DND-41 (cell line): ENCODE results near the gene AK8.

Source experiments
- EZH2 ChIP-seq: IDR thresholded peaks from 3 replicates; pipeline ENCODE4 v1.6.1; 2012; ENCODE audit warnings: borderline replicate concordance, low read depth, mild to moderate bottlenecking, moderate library complexity, low read length, inconsistent platforms; ENCODE audit not compliant: severe bottlenecking
- TF ChIP-seq, protein P1 (sequence below): IDR thresholded peaks from 2 replicates; pipeline ENCODE4 v1.5.1; 2012; ENCODE audit warnings: borderline replicate concordance, low read length, moderate library complexity, mild to moderate bottlenecking; ENCODE audit not compliant: poor library complexity, severe bottlenecking; ENCODE audit errors: extremely low read depth

DNA sequence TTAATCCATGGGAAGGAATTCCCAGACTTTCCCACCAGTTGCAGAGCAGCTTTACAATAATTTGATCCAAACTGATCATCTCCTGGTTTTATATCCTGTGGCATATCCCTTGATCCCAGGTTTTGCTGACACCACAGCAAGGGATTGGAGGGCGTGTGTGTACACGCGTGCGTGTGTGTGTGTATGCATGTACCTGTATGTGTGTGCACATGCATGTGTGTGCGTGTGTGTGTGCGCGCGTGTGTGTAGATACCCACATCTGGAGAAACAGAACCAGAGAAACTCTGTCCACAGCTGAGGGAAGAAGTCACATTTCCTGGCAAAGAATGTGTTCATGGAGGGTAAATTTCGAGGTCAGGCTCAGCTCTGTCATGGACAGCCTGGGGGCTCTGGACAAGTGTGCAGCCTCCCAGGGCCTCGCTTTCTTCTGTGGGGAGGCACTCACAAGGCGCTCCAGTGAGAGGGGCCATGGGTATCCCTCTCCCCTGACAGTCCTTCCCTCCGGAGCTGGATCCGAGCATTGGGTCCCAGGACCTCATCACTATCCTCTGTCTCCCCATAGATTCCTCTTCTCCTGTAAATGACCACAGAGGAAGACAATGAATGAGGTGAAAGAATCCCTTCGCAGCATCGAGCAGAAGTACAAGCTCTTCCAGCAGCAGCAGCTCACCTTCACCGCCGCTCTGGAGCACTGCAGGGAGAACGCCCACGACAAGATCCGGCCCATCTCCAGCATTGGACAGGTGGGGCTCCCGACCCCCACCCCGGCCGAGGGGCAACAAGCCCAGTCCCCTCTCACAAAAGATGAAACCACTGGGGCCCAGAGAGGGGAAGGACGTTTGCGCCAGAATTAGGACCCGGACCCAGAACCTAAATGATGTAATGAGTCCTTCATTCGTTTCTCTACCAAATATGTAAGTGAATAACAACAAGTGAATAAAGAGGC, 5.5 kb upstream of the AK8 start:
- no peak for TF ChIP-seq EZH2
- TF ChIP-seq, protein P1, sequence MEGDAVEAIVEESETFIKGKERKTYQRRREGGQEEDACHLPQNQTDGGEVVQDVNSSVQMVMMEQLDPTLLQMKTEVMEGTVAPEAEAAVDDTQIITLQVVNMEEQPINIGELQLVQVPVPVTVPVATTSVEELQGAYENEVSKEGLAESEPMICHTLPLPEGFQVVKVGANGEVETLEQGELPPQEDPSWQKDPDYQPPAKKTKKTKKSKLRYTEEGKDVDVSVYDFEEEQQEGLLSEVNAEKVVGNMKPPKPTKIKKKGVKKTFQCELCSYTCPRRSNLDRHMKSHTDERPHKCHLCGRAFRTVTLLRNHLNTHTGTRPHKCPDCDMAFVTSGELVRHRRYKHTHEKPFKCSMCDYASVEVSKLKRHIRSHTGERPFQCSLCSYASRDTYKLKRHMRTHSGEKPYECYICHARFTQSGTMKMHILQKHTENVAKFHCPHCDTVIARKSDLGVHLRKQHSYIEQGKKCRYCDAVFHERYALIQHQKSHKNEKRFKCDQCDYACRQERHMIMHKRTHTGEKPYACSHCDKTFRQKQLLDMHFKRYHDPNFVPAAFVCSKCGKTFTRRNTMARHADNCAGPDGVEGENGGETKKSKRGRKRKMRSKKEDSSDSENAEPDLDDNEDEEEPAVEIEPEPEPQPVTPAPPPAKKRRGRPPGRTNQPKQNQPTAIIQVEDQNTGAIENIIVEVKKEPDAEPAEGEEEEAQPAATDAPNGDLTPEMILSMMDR: no peak
